GM12878 (cell line): ENCODE measurements around the gene ATP13A4. TPM values are rescaled to one million over a fixed set of nuclear protein-coding genes. Genes with fewer than 3 reads are reported as not detected.

Experiments
- BCLAF1 ChIP-seq: fragments of 450-650 bp; IDR thresholded peaks from 2 replicates; pipeline ENCODE4 v1.6.1; 2017; ENCODE audit warnings: antibody characterized with exemption, mild to moderate bottlenecking, moderate library complexity
- polyA plus RNA-seq, 11 experiments: library from polyadenylated mRNA; depleted of rRNA in 4 of 11; unstranded in 6 of 11; stranded (reverse) in 5 of 11; fragments of >200 nt; fragmentation: Nextera tagmentation in 4 of 11; fragmentation: Illumina TruSeq in 1 of 11; extraction: Ambion mirVana in 4 of 11; extraction: Trizol in 1 of 11; gene quantifications; 1 replicate in 1 of 11; 2 replicates in 10 of 11; pipeline versions ENCODE4 v1.2.1 to v1.2.3, GENCODE V29; 2011 to 2016; ENCODE audit warnings: inconsistent platforms in 2 of 11, missing spikeins in 2 of 11, low read depth in 1 of 11
- total RNA-seq, 4 experiments: library from RNA; depleted of rRNA in 3 of 4; stranded (reverse); fragments of >200 nt in 3 of 4; fragmentation: Illumina TruSeq in 1 of 4; extraction: Trizol in 1 of 4; gene quantifications; 2 replicates each; pipeline versions ENCODE4 v1.2.1 to v1.2.3, GENCODE V29; 2013 to 2021

Gene ATP13A4
- total and polyA plus RNA-seq, 10 of the 15 experiments (the other 5 are each of a cell fraction or from before 2014, with no cell fraction given) = 0.29 to 1.7 (median 1.0) TPM; not detected in 1

DNA sequence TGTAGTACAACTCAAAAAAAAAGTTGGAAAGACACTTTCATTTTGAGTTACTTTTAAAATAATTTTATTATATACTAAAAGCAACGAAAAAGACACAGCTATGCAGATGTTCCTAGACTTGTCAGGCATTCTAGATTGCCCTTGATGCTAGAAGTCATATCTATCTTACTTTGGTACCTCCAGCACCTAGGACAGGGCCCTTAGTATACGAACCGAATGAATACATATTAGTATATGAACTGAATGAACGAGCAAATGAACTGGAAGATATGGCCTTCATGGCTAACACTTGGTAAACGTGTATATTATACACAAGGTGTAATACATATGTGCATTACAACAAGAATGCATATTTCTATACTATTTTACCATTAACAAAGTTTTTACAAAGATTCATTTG is 200.3 kb downstream of the ATP13A4 start (continued):
- no peak for TF ChIP-seq BCLAF1

Other genes starting within 250 kb of the ATP13A4 start
- gene ATP13A5, start 176.1 kb downstream of the ATP13A4 start, total RNA-seq (2014; rRNA removed) = not detected in 2 replicates
- gene ATP13A5, start 176.1 kb downstream of the ATP13A4 start, total RNA-seq (2014; rRNA removed; fragmentation: Illumina TruSeq; extraction: Trizol) = not detected in 2 replicates
- not detected in 2 replicates for gene ATP13A5, start 176.1 kb downstream of the ATP13A4 start, total RNA-seq (2021)
- 0.01 TPM in 1 of 2 replicates, not detected in the other for gene ATP13A5, start 176.1 kb downstream of the ATP13A4 start, polyA plus RNA-seq (2011; rRNA removed)
- gene ATP13A5, start 176.1 kb downstream of the ATP13A4 start, polyA plus RNA-seq (2014; fragmentation: Illumina TruSeq; extraction: Trizol) = not detected in 2 replicates
- not detected for gene ATP13A5, start 176.1 kb downstream of the ATP13A4 start, polyA plus RNA-seq (2014; fragmentation: Nextera tagmentation; extraction: Ambion mirVana)
- gene ATP13A5, start 176.1 kb downstream of the ATP13A4 start, polyA plus RNA-seq (2014; rRNA removed) = not detected in 2 replicates
- gene ATP13A5, start 176.1 kb downstream of the ATP13A4 start, polyA plus RNA-seq (2016; fragmentation: Nextera tagmentation; extraction: Ambion mirVana) = not detected
- gene OPA1, start 38.3 kb upstream of the ATP13A4 start, total RNA-seq (2014; rRNA removed) = 56.0 and 69.6 TPM in 2 replicates
- gene OPA1, start 38.3 kb upstream of the ATP13A4 start, total RNA-seq (2014; rRNA removed; fragmentation: Illumina TruSeq; extraction: Trizol) = 97.9 and 108 TPM in 2 replicates
- gene OPA1, start 38.3 kb upstream of the ATP13A4 start, total RNA-seq (2021) = 73.7 and 82.1 TPM in 2 replicates
- 76.2 and 99.1 TPM in 2 replicates for gene OPA1, start 38.3 kb upstream of the ATP13A4 start, polyA plus RNA-seq (2011; rRNA removed)
- 82.6 and 85.2 TPM in 2 replicates for gene OPA1, start 38.3 kb upstream of the ATP13A4 start, polyA plus RNA-seq (2014; fragmentation: Illumina TruSeq; extraction: Trizol)
- gene OPA1, start 38.3 kb upstream of the ATP13A4 start, polyA plus RNA-seq (2014; fragmentation: Nextera tagmentation; extraction: Ambion mirVana) = 10 to 100 TPM; 14.7 to 22.1 TPM
- 44.1 and 54.5 TPM in 2 replicates for gene OPA1, start 38.3 kb upstream of the ATP13A4 start, polyA plus RNA-seq (2014; rRNA removed)
- 10 to 100 TPM; 56.3 to 62.3 TPM for gene OPA1, start 38.3 kb upstream of the ATP13A4 start, polyA plus RNA-seq (2016; fragmentation: Nextera tagmentation; extraction: Ambion mirVana)